GM12865 (cell line): ENCODE results near the gene ADI1.

Experiments
- DNase-seq: peaks from one replicate; pipeline ENCODE4 v3.0.0; 2010; ENCODE audit warnings: low read depth
- H3K4me3 ChIP-seq: 2 replicates; pipeline ENCODE4 v1.5.1; 2011; ENCODE audit warnings: mild to moderate bottlenecking, low read depth, low read length, control low read depth
- TF ChIP-seq, protein P1 (sequence below): IDR thresholded peaks from 2 replicates; pipeline ENCODE4 v1.5.1; 2011; ENCODE audit warnings: low read length, control low read depth, low read depth, inconsistent platforms; ENCODE audit not compliant: insufficient read depth; ENCODE audit errors: missing control alignments

ADI1 gene

GRCh38 chr2:3488855-3489763 is 30.2 kb downstream of the ADI1 start:
- TF ChIP-seq, protein P1, sequence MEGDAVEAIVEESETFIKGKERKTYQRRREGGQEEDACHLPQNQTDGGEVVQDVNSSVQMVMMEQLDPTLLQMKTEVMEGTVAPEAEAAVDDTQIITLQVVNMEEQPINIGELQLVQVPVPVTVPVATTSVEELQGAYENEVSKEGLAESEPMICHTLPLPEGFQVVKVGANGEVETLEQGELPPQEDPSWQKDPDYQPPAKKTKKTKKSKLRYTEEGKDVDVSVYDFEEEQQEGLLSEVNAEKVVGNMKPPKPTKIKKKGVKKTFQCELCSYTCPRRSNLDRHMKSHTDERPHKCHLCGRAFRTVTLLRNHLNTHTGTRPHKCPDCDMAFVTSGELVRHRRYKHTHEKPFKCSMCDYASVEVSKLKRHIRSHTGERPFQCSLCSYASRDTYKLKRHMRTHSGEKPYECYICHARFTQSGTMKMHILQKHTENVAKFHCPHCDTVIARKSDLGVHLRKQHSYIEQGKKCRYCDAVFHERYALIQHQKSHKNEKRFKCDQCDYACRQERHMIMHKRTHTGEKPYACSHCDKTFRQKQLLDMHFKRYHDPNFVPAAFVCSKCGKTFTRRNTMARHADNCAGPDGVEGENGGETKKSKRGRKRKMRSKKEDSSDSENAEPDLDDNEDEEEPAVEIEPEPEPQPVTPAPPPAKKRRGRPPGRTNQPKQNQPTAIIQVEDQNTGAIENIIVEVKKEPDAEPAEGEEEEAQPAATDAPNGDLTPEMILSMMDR, result no peak
- no peak overlapping the region for H3K4me3 ChIP-seq
- no peak for DNase-seq

DNA sequence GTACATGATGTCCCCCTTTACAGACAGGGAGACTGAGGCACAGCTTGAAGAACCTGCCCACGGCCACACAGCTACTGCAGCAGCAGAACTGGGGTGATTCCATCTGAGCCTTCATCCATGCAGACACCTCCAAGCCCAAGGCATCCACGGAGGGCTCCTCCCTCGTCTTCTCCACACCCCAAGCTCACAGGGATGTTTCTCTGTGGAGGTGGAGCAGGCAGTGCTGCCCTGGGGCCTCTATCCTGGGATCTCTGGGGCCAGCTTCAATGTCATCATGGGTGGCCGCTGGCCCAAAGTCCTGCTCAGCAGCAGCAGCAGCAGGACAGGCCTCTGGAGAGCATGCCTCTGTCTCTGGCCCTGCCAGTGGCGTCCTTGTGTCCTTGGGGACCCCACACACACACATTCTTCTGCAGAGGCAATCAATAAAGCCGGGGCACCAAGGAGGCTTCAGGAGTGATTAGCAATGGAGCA is 31.2 kb downstream of the ADI1 start:
- DNase-seq, result no peak
- H3K4me3 ChIP-seq, result no peak overlapping the region
- TF ChIP-seq, protein P1, result no peak

DNA sequence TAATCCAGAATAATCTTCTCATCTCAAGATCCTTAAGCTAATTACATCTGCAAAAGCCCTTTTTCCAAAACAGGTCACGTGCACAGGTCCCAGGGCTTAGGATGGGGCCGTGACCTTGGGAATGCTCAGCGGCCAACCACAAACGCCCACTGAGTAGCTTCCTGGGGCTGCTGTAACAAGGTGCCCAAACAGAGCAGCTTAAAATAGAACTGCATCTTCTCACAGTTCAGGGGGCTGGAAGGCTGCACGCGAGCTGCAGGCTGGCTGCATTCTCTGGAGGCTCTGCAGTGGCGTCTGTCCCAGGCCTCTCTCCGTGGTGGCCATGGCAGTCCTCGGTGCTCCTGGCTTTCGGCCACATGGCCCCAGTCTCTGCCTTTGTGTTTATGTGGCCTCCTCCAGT is 31.9 kb downstream of the ADI1 start:
- TF ChIP-seq, protein P1, result no peak

DNA sequence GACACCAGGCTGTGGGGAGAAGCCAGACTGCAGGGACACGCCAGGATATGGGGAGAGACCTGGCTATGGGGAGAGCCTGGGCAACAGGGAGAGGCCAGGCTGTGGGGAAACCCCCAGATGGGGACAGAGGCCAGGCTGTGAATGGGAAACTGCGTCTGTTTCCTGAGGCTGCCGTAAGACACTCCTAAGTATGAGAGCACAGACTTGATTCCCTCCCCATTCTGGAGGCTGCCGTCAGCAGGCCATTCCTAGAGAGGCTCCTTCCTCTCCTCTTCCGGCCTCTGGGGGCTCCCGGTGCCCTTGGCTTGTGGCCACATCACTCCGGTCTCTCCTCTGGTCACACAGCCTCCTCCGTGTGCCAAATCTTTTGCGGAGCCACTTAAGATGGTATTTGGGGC is 32.3 kb downstream of the ADI1 start:
- no peak for DNase-seq
- TF ChIP-seq, protein P1, result no peak
- H3K4me3 ChIP-seq, result no peak overlapping the region

More for the DNA sequence above, 31.9 kb downstream of the ADI1 start:
- no peak overlapping the region for H3K4me3 ChIP-seq
- no peak for DNase-seq

DNA sequence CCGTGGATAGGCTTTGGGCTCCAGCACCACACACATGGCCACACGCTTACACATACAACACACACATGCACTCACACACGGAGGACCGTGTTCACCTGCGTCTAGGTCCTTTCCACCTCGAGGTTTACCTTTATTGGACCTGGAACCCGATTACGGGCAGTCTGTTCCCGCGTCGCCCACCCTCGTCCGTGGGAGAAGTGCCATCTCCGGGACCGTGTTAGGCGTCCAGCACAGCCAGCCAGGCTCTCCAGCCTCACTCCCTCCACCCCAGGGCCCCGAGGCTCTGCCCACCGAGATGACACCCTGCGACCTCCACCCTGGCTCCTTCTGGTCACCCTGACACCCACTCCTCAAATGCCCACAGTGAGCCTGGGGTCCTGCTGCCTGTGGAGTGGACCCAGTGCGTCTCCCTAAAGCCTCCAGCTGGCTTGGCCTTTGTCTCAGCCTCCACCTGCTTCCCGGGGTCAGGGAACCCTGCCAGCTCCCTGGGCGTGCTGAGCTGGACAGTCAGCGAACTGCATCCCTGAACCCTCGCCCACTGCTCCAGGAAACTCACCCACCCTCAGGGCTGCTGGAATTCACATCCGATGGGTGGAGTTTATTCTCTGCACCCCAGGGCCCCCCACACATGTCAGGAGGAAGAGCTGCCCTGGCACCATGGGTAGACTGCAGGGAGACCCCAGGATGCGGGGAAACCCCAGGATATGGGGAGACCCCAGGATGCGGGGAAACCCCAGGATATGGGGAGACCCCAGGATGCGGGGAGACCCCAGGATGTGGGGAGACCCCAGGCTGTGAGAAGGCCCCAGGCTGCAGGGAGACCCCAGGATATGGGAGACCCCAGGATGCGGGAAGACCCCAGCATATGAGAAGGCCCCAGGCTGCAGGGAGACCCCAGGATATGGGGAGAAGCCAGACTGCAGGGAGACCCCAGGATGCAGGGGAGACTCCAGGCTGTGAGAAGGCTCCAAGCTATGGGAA is 33.0 kb downstream of the ADI1 start:
- TF ChIP-seq, protein P1, result no peak
- H3K4me3 ChIP-seq, result no peak overlapping the region
- DNase-seq, result no peak

GRCh38 chr2:3485166-3485565 is 34.2 kb downstream of the ADI1 start:
- no peak for DNase-seq
- TF ChIP-seq, protein P1, result no peak
- H3K4me3 ChIP-seq, result no peak overlapping the region
